ENCODE data around the gene ALDH1A3.

- no peak for TF ChIP-seq CTCF (tag by site-specific recombination; IDR thresholded peaks at IDR 0.05)
- no peak for TF ChIP-seq ZNF274 (IDR thresholded peaks at IDR 0.05; ENCODE audit: low read length)
- no peak for TF ChIP-seq ZNF274 (tag by site-specific recombination; IDR thresholded peaks at IDR 0.05; ENCODE audit: borderline replicate concordance)
- TF ChIP-seq ZNF555 (tag by site-specific recombination; conservative IDR thresholded peaks at IDR 0.05): no peak
- no peak for TF ChIP-seq ZNF114 (tag by site-specific recombination; IDR thresholded peaks at IDR 0.05)
- no peak for TF ChIP-seq YY1 (tag by site-specific recombination; IDR thresholded peaks at IDR 0.05)
- no peak for TF ChIP-seq REST (tag by site-specific recombination; IDR thresholded peaks at IDR 0.05)
- no peak for TF ChIP-seq ZNF792 (tag by site-specific recombination; IDR thresholded peaks at IDR 0.05)
- no peak for TF ChIP-seq MZF1 (tag by site-specific recombination; IDR thresholded peaks at IDR 0.05; ENCODE audit: borderline replicate concordance)
Measured at GRCh38 chr15:100880897-100881242, 1.2 kb downstream of the ALDH1A3 start.
